Measurements from ENCODE around the gene RBCK1.

RBCK1 gene

GRCh38 chr20:407953-408842, at the start of gene RBCK1:
Gene RBCK1 (plus strand): TSS chr20:408299. CDS start chr20:408758, 459 bp downstream.
- Histone ChIP-seq H3K9me3 (ENCODE audit: control insufficient read depth, low read length) (no peaks in the 10 kb centered on the region), H3K4me3 (ENCODE audit: low read length) (peak within 1 kb of the TSS; percentile 96), H3K4me1 (ENCODE audit: control insufficient read depth, insufficient read depth, low read length) (peaks cover 16% of the 10 kb centered on the region), H3K36me3 (ENCODE audit: control insufficient read depth, insufficient read depth, low read length, severe bottlenecking) (peaks cover 18% of the 10 kb centered on the region), H3K27me3 (replicated peaks; ENCODE audit: control insufficient read depth, insufficient read depth, low read length) (no peaks in the 10 kb centered on the region), H3K9ac (ENCODE audit: low read length) (peak within 1 kb of the TSS; percentile 100)
- peak; percentile 94 for DNase-seq (ENCODE audit: low read depth)

GRCh38 chr20:358891-359555, 49.1 kb upstream of the RBCK1 start:
- Histone ChIP-seq H3K9me3 (ENCODE audit: control insufficient read depth, low read length) (no peaks in the 10 kb centered on the region), H3K4me1 (ENCODE audit: control insufficient read depth, insufficient read depth, low read length) (peaks cover 19% of the 10 kb centered on the region), H3K27me3 (replicated peaks; ENCODE audit: control insufficient read depth, insufficient read depth, low read length) (no peaks in the 10 kb centered on the region), H3K36me3 (ENCODE audit: control insufficient read depth, insufficient read depth, low read length, severe bottlenecking) (no peaks in the 10 kb centered on the region), H3K4me3 (ENCODE audit: low read length) (no peak overlapping the region), H3K9ac (ENCODE audit: low read length) (no peak overlapping the region)
- DNase-seq (ENCODE audit: low read depth), result peak; percentile 36

GRCh38 chr20:361561-361960, 46.5 kb upstream of the RBCK1 start:
- no peaks in the 10 kb centered on the region for H3K27me3 ChIP-seq (replicated peaks; ENCODE audit: control insufficient read depth, insufficient read depth, low read length)
- peaks cover 19% of the 10 kb centered on the region for H3K4me1 ChIP-seq (ENCODE audit: control insufficient read depth, insufficient read depth, low read length)
- no peak overlapping the region for H3K4me3 ChIP-seq (ENCODE audit: low read length)
- no peak overlapping the region for H3K9ac ChIP-seq (ENCODE audit: low read length)
- no peak for DNase-seq (ENCODE audit: low read depth)
- no peaks in the 10 kb centered on the region for H3K9me3 ChIP-seq (ENCODE audit: control insufficient read depth, low read length)
- no peaks in the 10 kb centered on the region for H3K36me3 ChIP-seq (ENCODE audit: control insufficient read depth, insufficient read depth, low read length, severe bottlenecking)

DNA sequence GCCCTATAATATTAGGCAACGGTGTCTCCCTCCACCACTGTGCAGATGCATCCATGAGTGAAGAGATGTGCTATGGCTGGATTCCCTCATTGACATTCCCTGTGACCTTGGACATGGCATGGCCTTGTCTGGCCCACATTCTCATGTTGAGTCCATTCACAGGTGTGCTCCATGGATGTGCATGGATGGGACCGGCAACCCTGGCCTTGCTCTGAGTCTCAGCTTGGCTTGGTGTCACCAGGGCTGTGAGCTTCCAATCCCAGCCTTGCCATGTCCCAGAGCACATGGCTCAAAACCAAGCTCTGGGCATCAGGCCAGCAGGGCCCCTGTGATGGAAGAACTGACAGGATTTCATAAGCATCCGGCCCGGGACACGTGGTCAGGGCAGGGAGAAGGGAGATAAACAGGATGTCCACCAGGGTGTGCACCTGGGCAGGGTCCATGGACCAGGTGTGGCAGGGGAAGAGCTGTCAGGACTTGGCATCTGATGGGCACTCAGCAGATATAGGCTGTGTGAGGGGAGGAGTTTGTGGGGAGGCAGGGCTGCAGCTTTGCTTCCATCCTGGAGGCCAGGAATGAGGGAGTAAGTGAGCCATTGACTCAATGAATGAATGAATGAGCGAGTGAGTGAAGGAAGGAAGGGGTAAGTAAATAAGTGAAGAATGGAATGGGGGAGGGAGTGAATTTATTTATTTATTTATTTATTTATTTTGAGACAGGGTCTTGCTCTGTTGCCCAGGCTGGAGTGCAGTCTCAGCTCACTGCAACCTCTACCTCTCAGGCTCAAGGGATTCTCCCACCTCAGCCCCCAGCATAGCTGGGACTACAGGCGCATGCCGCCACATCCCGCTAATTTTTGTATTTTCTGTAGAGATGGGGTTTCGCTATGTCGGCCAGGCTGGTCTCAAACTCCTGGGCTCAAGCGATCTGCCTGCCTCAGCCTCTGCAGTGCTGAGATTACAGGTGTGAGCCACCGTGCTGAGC, 45.5 kb upstream of the RBCK1 start:
- DNase-seq (ENCODE audit: low read depth), result peak; percentile 81
- H3K27me3 ChIP-seq (replicated peaks; ENCODE audit: control insufficient read depth, insufficient read depth, low read length), result no peaks in the 10 kb centered on the region
- no peaks in the 10 kb centered on the region for H3K9me3 ChIP-seq (ENCODE audit: control insufficient read depth, low read length)
- no peak overlapping the region for H3K9ac ChIP-seq (ENCODE audit: low read length)
- H3K4me3 ChIP-seq (ENCODE audit: low read length), result no peak overlapping the region
- peaks cover 19% of the 10 kb centered on the region for H3K4me1 ChIP-seq (ENCODE audit: control insufficient read depth, insufficient read depth, low read length)
- no peaks in the 10 kb centered on the region for H3K36me3 ChIP-seq (ENCODE audit: control insufficient read depth, insufficient read depth, low read length, severe bottlenecking)

- no peak overlapping the region for H3K9ac ChIP-seq (ENCODE audit: low read length)
- DNase-seq (ENCODE audit: low read depth), result no peak
- H3K9me3 ChIP-seq (ENCODE audit: control insufficient read depth, low read length), result no peaks in the 10 kb centered on the region
- peaks cover 19% of the 10 kb centered on the region for H3K4me1 ChIP-seq (ENCODE audit: control insufficient read depth, insufficient read depth, low read length)
- no peak overlapping the region for H3K4me3 ChIP-seq (ENCODE audit: low read length)
- no peaks in the 10 kb centered on the region for H3K27me3 ChIP-seq (replicated peaks; ENCODE audit: control insufficient read depth, insufficient read depth, low read length)
- H3K36me3 ChIP-seq (ENCODE audit: control insufficient read depth, insufficient read depth, low read length, severe bottlenecking), result no peaks in the 10 kb centered on the region
Observed at GRCh38 chr20:363319-364078, 44.6 kb upstream of the RBCK1 start.

GRCh38 chr20:364905-365794, 42.9 kb upstream of the RBCK1 start:
- no peak for DNase-seq (ENCODE audit: low read depth)

GRCh38 chr20:366041-366718, 41.9 kb upstream of the RBCK1 start:
- Histone ChIP-seq H3K4me3 (ENCODE audit: low read length) (no peak overlapping the region), H3K36me3 (ENCODE audit: control insufficient read depth, insufficient read depth, low read length, severe bottlenecking) (no peaks in the 10 kb centered on the region), H3K9me3 (ENCODE audit: control insufficient read depth, low read length) (no peaks in the 10 kb centered on the region), H3K9ac (ENCODE audit: low read length) (no peak overlapping the region), H3K4me1 (ENCODE audit: control insufficient read depth, insufficient read depth, low read length) (peaks cover 7% of the 10 kb centered on the region), H3K27me3 (replicated peaks; ENCODE audit: control insufficient read depth, insufficient read depth, low read length) (no peaks in the 10 kb centered on the region)
- peak; percentile 31 for DNase-seq (ENCODE audit: low read depth)

More at GRCh38 chr20:364905-365794, 42.9 kb upstream of the RBCK1 start:
- Histone ChIP-seq H3K36me3 (ENCODE audit: control insufficient read depth, insufficient read depth, low read length, severe bottlenecking) (no peaks in the 10 kb centered on the region), H3K9me3 (ENCODE audit: control insufficient read depth, low read length) (no peaks in the 10 kb centered on the region), H3K4me3 (ENCODE audit: low read length) (no peak overlapping the region), H3K9ac (ENCODE audit: low read length) (no peak overlapping the region), H3K4me1 (ENCODE audit: control insufficient read depth, insufficient read depth, low read length) (peaks cover 9% of the 10 kb centered on the region), H3K27me3 (replicated peaks; ENCODE audit: control insufficient read depth, insufficient read depth, low read length) (no peaks in the 10 kb centered on the region)

- Histone ChIP-seq H3K27me3 (replicated peaks; ENCODE audit: control insufficient read depth, insufficient read depth, low read length) (no peaks in the 10 kb centered on the region), H3K36me3 (ENCODE audit: control insufficient read depth, insufficient read depth, low read length, severe bottlenecking) (no peaks in the 10 kb centered on the region), H3K4me3 (ENCODE audit: low read length) (no peak overlapping the region), H3K9ac (ENCODE audit: low read length) (no peak overlapping the region), H3K4me1 (ENCODE audit: control insufficient read depth, insufficient read depth, low read length) (peaks cover 15% of the 10 kb centered on the region), H3K9me3 (ENCODE audit: control insufficient read depth, low read length) (no peaks in the 10 kb centered on the region)
- no peak for DNase-seq (ENCODE audit: low read depth)
Observed at GRCh38 chr20:366719-367485, 41.2 kb upstream of the RBCK1 start.

GRCh38 chr20:367486-367887, 40.6 kb upstream of the RBCK1 start:
- H3K27me3 ChIP-seq (replicated peaks; ENCODE audit: control insufficient read depth, insufficient read depth, low read length), result no peaks in the 10 kb centered on the region
- peaks cover 21% of the 10 kb centered on the region for H3K4me1 ChIP-seq (ENCODE audit: control insufficient read depth, insufficient read depth, low read length)
- H3K9me3 ChIP-seq (ENCODE audit: control insufficient read depth, low read length), result no peaks in the 10 kb centered on the region
- H3K4me3 ChIP-seq (ENCODE audit: low read length), result no peak overlapping the region
- H3K9ac ChIP-seq (ENCODE audit: low read length), result no peak overlapping the region
- H3K36me3 ChIP-seq (ENCODE audit: control insufficient read depth, insufficient read depth, low read length, severe bottlenecking), result no peaks in the 10 kb centered on the region
- DNase-seq (ENCODE audit: low read depth), result no peak

Measured in adipocyte (in vitro differentiated cells).